ENCODE measurements around the gene PTCH2.

PTCH2 gene

DNA sequence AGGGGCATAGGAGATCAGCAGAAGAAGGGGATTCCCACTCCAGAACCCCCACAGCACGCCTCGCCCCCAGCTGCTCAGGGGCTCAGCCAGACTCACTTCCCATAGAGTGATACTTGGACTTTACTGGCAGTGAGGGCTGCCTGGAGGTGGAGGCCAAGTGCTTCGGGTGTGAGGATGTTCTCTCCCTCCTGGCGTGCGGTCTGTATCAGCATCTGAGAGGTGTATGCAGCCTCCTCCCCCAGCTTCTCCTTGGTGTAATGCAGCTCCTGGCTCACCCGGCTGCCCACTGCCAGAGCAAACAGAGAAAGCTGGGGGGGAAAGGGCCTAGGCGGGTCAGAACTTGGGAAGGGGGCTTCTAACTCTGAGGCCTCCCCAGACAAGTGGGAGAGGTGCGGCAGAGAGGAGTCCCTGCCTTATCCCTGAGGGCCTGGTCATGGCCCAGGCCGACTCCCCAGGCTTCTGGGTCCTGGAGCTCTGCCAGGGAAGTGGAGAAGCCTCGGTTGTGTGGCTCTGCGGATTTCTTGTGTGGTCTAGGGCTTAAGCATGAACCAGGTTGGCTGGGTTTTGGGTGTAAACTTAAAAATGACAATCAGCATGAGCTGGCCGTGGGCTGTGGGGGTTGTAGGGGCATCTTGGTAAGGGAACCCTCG is 10.9 kb downstream of the PTCH2 start:
- TF ChIP-seq, protein P1, sequence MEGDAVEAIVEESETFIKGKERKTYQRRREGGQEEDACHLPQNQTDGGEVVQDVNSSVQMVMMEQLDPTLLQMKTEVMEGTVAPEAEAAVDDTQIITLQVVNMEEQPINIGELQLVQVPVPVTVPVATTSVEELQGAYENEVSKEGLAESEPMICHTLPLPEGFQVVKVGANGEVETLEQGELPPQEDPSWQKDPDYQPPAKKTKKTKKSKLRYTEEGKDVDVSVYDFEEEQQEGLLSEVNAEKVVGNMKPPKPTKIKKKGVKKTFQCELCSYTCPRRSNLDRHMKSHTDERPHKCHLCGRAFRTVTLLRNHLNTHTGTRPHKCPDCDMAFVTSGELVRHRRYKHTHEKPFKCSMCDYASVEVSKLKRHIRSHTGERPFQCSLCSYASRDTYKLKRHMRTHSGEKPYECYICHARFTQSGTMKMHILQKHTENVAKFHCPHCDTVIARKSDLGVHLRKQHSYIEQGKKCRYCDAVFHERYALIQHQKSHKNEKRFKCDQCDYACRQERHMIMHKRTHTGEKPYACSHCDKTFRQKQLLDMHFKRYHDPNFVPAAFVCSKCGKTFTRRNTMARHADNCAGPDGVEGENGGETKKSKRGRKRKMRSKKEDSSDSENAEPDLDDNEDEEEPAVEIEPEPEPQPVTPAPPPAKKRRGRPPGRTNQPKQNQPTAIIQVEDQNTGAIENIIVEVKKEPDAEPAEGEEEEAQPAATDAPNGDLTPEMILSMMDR (conservative IDR thresholded peaks at IDR 0.05; ENCODE audit: control insufficient read depth, insufficient read depth, low read depth, low read length), result no peak
- no peak overlapping the region for H3K4me3 ChIP-seq (ENCODE audit: control insufficient read depth, low read depth, low read length)
- DNase-seq (ENCODE audit: low read depth), result no peak

DNA sequence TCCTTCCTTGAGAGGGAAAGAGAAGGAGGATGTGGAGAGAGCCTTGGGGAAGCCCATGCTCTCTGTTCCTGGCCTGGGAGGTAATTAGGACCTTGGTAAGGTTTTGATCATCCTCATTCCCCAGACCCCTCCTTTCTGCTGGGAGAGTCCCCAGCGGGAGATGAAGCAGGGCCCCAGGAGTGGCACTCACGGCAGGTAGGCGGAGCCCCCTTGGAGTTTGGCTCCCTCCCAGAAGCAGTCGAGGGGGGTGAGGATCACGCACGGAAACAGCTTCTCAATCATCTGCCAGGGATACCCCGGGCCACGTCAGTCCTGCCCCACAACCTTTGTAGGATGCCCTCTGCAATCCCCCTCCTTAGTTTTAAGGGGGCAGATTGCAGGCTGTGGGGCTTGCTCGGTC is 11.5 kb downstream of the PTCH2 start:
- no peak overlapping the region for H3K4me3 ChIP-seq (ENCODE audit: control insufficient read depth, low read depth, low read length)
- DNase-seq (ENCODE audit: low read depth), result no peak
- TF ChIP-seq, protein P1 (conservative IDR thresholded peaks at IDR 0.05; ENCODE audit: control insufficient read depth, insufficient read depth, low read depth, low read length), result no peak

GRCh38 chr1:44830900-44831304 is 12.2 kb downstream of the PTCH2 start:
- TF ChIP-seq, protein P1 (conservative IDR thresholded peaks at IDR 0.05; ENCODE audit: control insufficient read depth, insufficient read depth, low read depth, low read length), result no peak
- H3K4me3 ChIP-seq (ENCODE audit: control insufficient read depth, low read depth, low read length), result no peak overlapping the region
- no peak for DNase-seq (ENCODE audit: low read depth)

GRCh38 chr1:44829506-44830384 is 13.3 kb downstream of the PTCH2 start:
- no peak overlapping the region for H3K4me3 ChIP-seq (ENCODE audit: control insufficient read depth, low read depth, low read length)
- no peak for DNase-seq (ENCODE audit: low read depth)
- TF ChIP-seq, protein P1 (conservative IDR thresholded peaks at IDR 0.05; ENCODE audit: control insufficient read depth, insufficient read depth, low read depth, low read length), result no peak

GRCh38 chr1:44828841-44829440 is 14.1 kb downstream of the PTCH2 start:
- no peak for DNase-seq (ENCODE audit: low read depth)
- TF ChIP-seq, protein P1 (conservative IDR thresholded peaks at IDR 0.05; ENCODE audit: control insufficient read depth, insufficient read depth, low read depth, low read length), result no peak
- H3K4me3 ChIP-seq (ENCODE audit: control insufficient read depth, low read depth, low read length), result no peak overlapping the region

- no peak for DNase-seq (ENCODE audit: low read depth)
- H3K4me3 ChIP-seq (ENCODE audit: control insufficient read depth, low read depth, low read length), result no peak overlapping the region
- TF ChIP-seq, protein P1 (conservative IDR thresholded peaks at IDR 0.05; ENCODE audit: control insufficient read depth, insufficient read depth, low read depth, low read length), result no peak
These were observed 14.9 kb downstream of the PTCH2 start for GRCh38 chr1:44828003-44828651.

All from fibroblast of mammary gland (primary cell).